ENCODE data around the gene BCR. TPM values are rescaled to one million over a fixed set of nuclear protein-coding genes. Genes with fewer than 3 reads are reported as not detected.
A peak's percentile ranks its signal among the peaks of the same experiment; 100 is the strongest.

The BCR gene
- total and polyA plus RNA-seq, 2 donors (not counting 1 experiment from before 2014, with no cell fraction given): 15.7 to 66.6 TPM

DNA sequence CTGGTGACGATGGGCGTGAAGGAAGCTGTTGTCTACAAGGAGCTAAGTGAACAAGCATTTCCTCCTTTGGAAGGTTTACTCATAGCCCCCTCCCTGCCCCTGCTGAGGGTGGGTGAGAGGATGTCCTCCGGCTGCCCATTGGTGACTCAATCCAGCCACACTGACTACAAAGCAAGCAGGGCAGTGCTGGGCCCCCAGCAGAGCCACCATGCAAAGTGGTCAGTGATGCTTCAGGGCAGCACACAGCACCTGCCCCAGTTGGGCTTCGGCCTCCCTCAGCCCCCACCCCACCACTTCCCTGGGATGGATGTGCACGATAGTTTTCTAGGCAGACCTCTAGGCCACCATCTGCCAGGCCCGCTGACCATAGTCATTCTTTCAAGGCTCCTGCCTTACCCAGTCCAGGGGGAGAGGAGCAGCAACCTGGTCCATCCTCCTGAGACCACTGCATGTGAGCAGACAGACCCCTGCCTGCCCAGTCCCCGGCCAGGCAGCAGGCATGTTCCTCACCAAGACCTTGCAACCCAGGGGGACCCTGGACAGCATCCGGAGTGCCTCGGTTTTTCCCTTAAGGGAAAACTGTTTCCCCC, 125.1 kb downstream of the BCR start:
- peak; percentile 61 to 78 for DNase-seq (ENCODE audit: low read depth in 2 of 2)
- no peaks in the 10 kb centered on the region for H3K36me3 ChIP-seq (ENCODE audit: control insufficient read depth, insufficient read depth, low read length)
- H3K9ac ChIP-seq (ENCODE audit: insufficient read depth, low read length): no peak overlapping the region
- no peaks in the 10 kb centered on the region for H3K27me3 ChIP-seq (ENCODE audit: control insufficient read depth, insufficient read depth, low read length)
- peak overlapping the region; percentile 40 for H3K4me2 ChIP-seq (ENCODE audit: extremely low read depth, insufficient read depth, low read length)
- H2AFZ ChIP-seq (ENCODE audit: low read length): no peak overlapping the region
- TF ChIP-seq, protein P1, sequence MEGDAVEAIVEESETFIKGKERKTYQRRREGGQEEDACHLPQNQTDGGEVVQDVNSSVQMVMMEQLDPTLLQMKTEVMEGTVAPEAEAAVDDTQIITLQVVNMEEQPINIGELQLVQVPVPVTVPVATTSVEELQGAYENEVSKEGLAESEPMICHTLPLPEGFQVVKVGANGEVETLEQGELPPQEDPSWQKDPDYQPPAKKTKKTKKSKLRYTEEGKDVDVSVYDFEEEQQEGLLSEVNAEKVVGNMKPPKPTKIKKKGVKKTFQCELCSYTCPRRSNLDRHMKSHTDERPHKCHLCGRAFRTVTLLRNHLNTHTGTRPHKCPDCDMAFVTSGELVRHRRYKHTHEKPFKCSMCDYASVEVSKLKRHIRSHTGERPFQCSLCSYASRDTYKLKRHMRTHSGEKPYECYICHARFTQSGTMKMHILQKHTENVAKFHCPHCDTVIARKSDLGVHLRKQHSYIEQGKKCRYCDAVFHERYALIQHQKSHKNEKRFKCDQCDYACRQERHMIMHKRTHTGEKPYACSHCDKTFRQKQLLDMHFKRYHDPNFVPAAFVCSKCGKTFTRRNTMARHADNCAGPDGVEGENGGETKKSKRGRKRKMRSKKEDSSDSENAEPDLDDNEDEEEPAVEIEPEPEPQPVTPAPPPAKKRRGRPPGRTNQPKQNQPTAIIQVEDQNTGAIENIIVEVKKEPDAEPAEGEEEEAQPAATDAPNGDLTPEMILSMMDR (conservative IDR thresholded peaks at IDR 0.05 in 1 of 2, IDR thresholded peaks at IDR 0.05 in 1 of 2; ENCODE audit: low read depth in 1 of 2, low read length in 2 of 2): no peak
- TF ChIP-seq EZH2 (IDR thresholded peaks at IDR 0.05; ENCODE audit: low read length, missing control alignments): no peak
- H4K20me1 ChIP-seq (ENCODE audit: control insufficient read depth, extremely low read depth, insufficient read depth, low read length): no peaks in the 10 kb centered on the region
- H3K27ac ChIP-seq (ENCODE audit: insufficient read depth, low read length): peak overlapping the region; percentile 36
- H3K4me3 ChIP-seq (replicated peaks in 1 of 4; ENCODE audit: control extremely low read depth in 1 of 4, insufficient read depth in 1 of 4, low read depth in 3 of 4, low read length in 4 of 4): no peak overlapping the region
- no peaks in the 10 kb centered on the region for H3K9me3 ChIP-seq (ENCODE audit: control insufficient read depth, insufficient read depth, low read depth, low read length)
- peaks cover 19% of the 10 kb centered on the region for H3K4me1 ChIP-seq (ENCODE audit: control insufficient read depth, extremely low read depth, insufficient read depth, low read length)
- H3K79me2 ChIP-seq (ENCODE audit: control insufficient read depth, insufficient read depth, low read length): no peaks in the 10 kb centered on the region

- H3K9ac ChIP-seq (ENCODE audit: insufficient read depth, low read length): no peak overlapping the region
- H4K20me1 ChIP-seq (ENCODE audit: control insufficient read depth, extremely low read depth, insufficient read depth, low read length): no peaks in the 10 kb centered on the region
- H3K36me3 ChIP-seq (ENCODE audit: control insufficient read depth, insufficient read depth, low read length): no peaks in the 10 kb centered on the region
- TF ChIP-seq, protein P1 (conservative IDR thresholded peaks at IDR 0.05 in 1 of 2, IDR thresholded peaks at IDR 0.05 in 1 of 2; ENCODE audit: low read depth in 1 of 2, low read length in 2 of 2): no peak
- no peak for TF ChIP-seq EZH2 (IDR thresholded peaks at IDR 0.05; ENCODE audit: low read length, missing control alignments)
- no peak overlapping the region for H2AFZ ChIP-seq (ENCODE audit: low read length)
- H3K27ac ChIP-seq (ENCODE audit: insufficient read depth, low read length): peak overlapping the region; percentile 63
- H3K27me3 ChIP-seq (ENCODE audit: control insufficient read depth, insufficient read depth, low read length): no peaks in the 10 kb centered on the region
- no peaks in the 10 kb centered on the region for H3K9me3 ChIP-seq (ENCODE audit: control insufficient read depth, insufficient read depth, low read depth, low read length)
- no peak overlapping the region for H3K4me3 ChIP-seq (replicated peaks in 1 of 4; ENCODE audit: control extremely low read depth in 1 of 4, insufficient read depth in 1 of 4, low read depth in 3 of 4, low read length in 4 of 4)
- H3K4me1 ChIP-seq (ENCODE audit: control insufficient read depth, extremely low read depth, insufficient read depth, low read length): peaks cover 19% of the 10 kb centered on the region
- H3K4me2 ChIP-seq (ENCODE audit: extremely low read depth, insufficient read depth, low read length): peak overlapping the region; percentile 57
- peak; percentile 71 to 93 for DNase-seq (ENCODE audit: low read depth in 2 of 2)
- H3K79me2 ChIP-seq (ENCODE audit: control insufficient read depth, insufficient read depth, low read length): no peaks in the 10 kb centered on the region
These were observed 125.6 kb downstream of the BCR start for GRCh38 chr22:23305922-23306374.

GRCh38 chr22:23306438-23306921, 126.2 kb downstream of the BCR start:
- peak; percentile 60 to 64 for DNase-seq (ENCODE audit: low read depth in 2 of 2)
- Histone ChIP-seq H3K4me3 (replicated peaks in 1 of 4; ENCODE audit: control extremely low read depth in 1 of 4, insufficient read depth in 1 of 4, low read depth in 3 of 4, low read length in 4 of 4) (no peak overlapping the region), H3K9me3 (ENCODE audit: control insufficient read depth, insufficient read depth, low read depth, low read length) (no peaks in the 10 kb centered on the region), H3K79me2 (ENCODE audit: control insufficient read depth, insufficient read depth, low read length) (no peaks in the 10 kb centered on the region), H3K27me3 (ENCODE audit: control insufficient read depth, insufficient read depth, low read length) (no peaks in the 10 kb centered on the region), H3K36me3 (ENCODE audit: control insufficient read depth, insufficient read depth, low read length) (no peaks in the 10 kb centered on the region), H3K4me2 (ENCODE audit: extremely low read depth, insufficient read depth, low read length) (peak overlapping the region; percentile 57), H4K20me1 (ENCODE audit: control insufficient read depth, extremely low read depth, insufficient read depth, low read length) (no peaks in the 10 kb centered on the region), H2AFZ (ENCODE audit: low read length) (no peak overlapping the region), H3K9ac (ENCODE audit: insufficient read depth, low read length) (no peak overlapping the region), H3K27ac (ENCODE audit: insufficient read depth, low read length) (peak overlapping the region; percentile 63), H3K4me1 (ENCODE audit: control insufficient read depth, extremely low read depth, insufficient read depth, low read length) (peaks cover 19% of the 10 kb centered on the region)
- no peak for TF ChIP-seq EZH2 (IDR thresholded peaks at IDR 0.05; ENCODE audit: low read length, missing control alignments)
- TF ChIP-seq, protein P1 (conservative IDR thresholded peaks at IDR 0.05 in 1 of 2, IDR thresholded peaks at IDR 0.05 in 1 of 2; ENCODE audit: low read depth in 1 of 2, low read length in 2 of 2): no peak
